Smooth muscle cell of the coronary artery (primary cell): ENCODE measurements around the gene LHB. TPM values are rescaled to one million over a fixed set of nuclear protein-coding genes. Genes with fewer than 3 reads are reported as not detected.

Experiments
- total RNA-seq: library from RNA; depleted of rRNA; stranded (reverse); fragments of >200 nt; gene quantifications from 2 replicates; pipeline ENCODE4 v1.2.3, GENCODE V29; 2014; ENCODE audit warnings: low replicate concordance

Gene LHB
- 0.15 TPM in 1 of 2 replicates, not detected in the other for total RNA-seq

GRCh38 chr19:49017041-49017665, at the start of gene LHB:
Gene LHB, minus strand, starts transcription at chr19:49017091. Its CDS starts 10 bp downstream, at chr19:49017081.

GRCh38 chr19:49064768-49065611, 48.1 kb upstream of the LHB start, which contains the start of gene NTF4:
Gene NTF4, minus strand, starts transcription at chr19:49064818. Its CDS starts 2,821 bp downstream, at chr19:49061997.

GRCh38 chr19:49057636-49058234, 40.8 kb upstream of the LHB start, which contains the start of gene CGB7:
Gene CGB7, minus strand, starts transcription at chr19:49057749. Its CDS starts 2,374 bp downstream, at chr19:49055375.

GRCh38 chr19:49049011-49049410, 32.1 kb upstream of the LHB start, which contains the start of gene CGB8:
Gene CGB8, minus strand, starts transcription at chr19:49049111. Its CDS starts 372 bp downstream, at chr19:49048739.

GRCh38 chr19:49043548-49043947, 26.7 kb upstream of the LHB start, which contains the start of gene CGB5:
Gene CGB5, plus strand, starts transcription at chr19:49043848. Its CDS starts 362 bp downstream, at chr19:49044210.

GRCh38 chr19:49036815-49037214, 19.9 kb upstream of the LHB start, which contains the start of gene CGB1:
Gene CGB1, minus strand, starts transcription at chr19:49036895. Its CDS starts 184 bp downstream, at chr19:49036711.

GRCh38 chr19:49031642-49032301, 14.9 kb upstream of the LHB start, which contains the start of gene CGB2:
Gene CGB2, plus strand, starts transcription at chr19:49031890. Its CDS starts 206 bp downstream, at chr19:49032096.

GRCh38 chr19:49024233-49024632, 7.3 kb upstream of the LHB start, which contains the start of gene CGB3:
Gene CGB3, minus strand, starts transcription at chr19:49024333. Its CDS starts 362 bp downstream, at chr19:49023971.

GRCh38 chr19:48993175-48994034, 23.5 kb downstream of the LHB start, which contains the start of the genes GYS1 and RUVBL2:
Gene GYS1, minus strand, starts transcription at chr19:48993309. Its CDS starts 197 bp downstream, at chr19:48993112.
Gene RUVBL2, plus strand, starts transcription at chr19:48993887. Its CDS starts 25 bp downstream, at chr19:48993912.

Other genes starting within 250 kb of the LHB start
- 24.1 and 34.1 TPM in 2 replicates for gene BCAT2, start 206.1 kb downstream of the LHB start, total RNA-seq
- 5.3 and 8.8 TPM in 2 replicates for gene HSD17B14, start 180.6 kb downstream of the LHB start, total RNA-seq
- 8.3 and 20.7 TPM in 2 replicates for gene PLEKHA4, start 148.5 kb downstream of the LHB start, total RNA-seq
- gene PPP1R15A, start 144.7 kb downstream of the LHB start, total RNA-seq: 37.8 and 59.0 TPM in 2 replicates
- 0.08 and 0.59 TPM in 2 replicates for gene TULP2, start 118.3 kb downstream of the LHB start, total RNA-seq
- 113 and 238 TPM in 2 replicates for gene NUCB1, start 116.8 kb downstream of the LHB start, total RNA-seq
- 0.38 and 0.82 TPM in 2 replicates for gene DHDH, start 83.4 kb downstream of the LHB start, total RNA-seq
- 65.3 and 139 TPM in 2 replicates for gene BAX, start 62.2 kb downstream of the LHB start, total RNA-seq
- 1,491 and 2,478 TPM in 2 replicates for gene FTL, start 51.8 kb downstream of the LHB start, total RNA-seq
- 27.9 and 31.0 TPM in 2 replicates for gene GYS1, start 23.8 kb downstream of the LHB start, total RNA-seq
- gene RUVBL2, start 23.2 kb downstream of the LHB start, total RNA-seq: 246 and 247 TPM in 2 replicates
- not detected in 2 replicates for gene CGB3, start 7.2 kb upstream of the LHB start, total RNA-seq
- gene CGB2, start 14.8 kb upstream of the LHB start, total RNA-seq: not detected in 2 replicates
- not detected in 2 replicates for gene CGB1, start 19.8 kb upstream of the LHB start, total RNA-seq
- gene CGB5, start 26.8 kb upstream of the LHB start, total RNA-seq: not detected in 2 replicates
- not detected in 2 replicates for gene CGB8, start 32.0 kb upstream of the LHB start, total RNA-seq
- 0.15 and 0.23 TPM in 2 replicates for gene CGB7, start 40.7 kb upstream of the LHB start, total RNA-seq
- 0.23 TPM in 1 of 2 replicates, not detected in the other for gene NTF4, start 47.7 kb upstream of the LHB start, total RNA-seq
- gene KCNA7, start 55.6 kb upstream of the LHB start, total RNA-seq: not detected in 2 replicates
- gene SNRNP70, start 68.4 kb upstream of the LHB start, total RNA-seq: 119 and 188 TPM in 2 replicates
- gene LIN7B, start 97.3 kb upstream of the LHB start, total RNA-seq: 6.2 and 16.4 TPM in 2 replicates
- gene C19orf73, start 102.1 kb upstream of the LHB start, total RNA-seq: 0.70 and 1.4 TPM in 2 replicates
- 1.3 and 2.1 TPM in 2 replicates for gene PPFIA3, start 102.5 kb upstream of the LHB start, total RNA-seq
- 0.12 and 0.30 TPM in 2 replicates for gene HRC, start 138.3 kb upstream of the LHB start, total RNA-seq
- 7.5 and 10.6 TPM in 2 replicates for gene TRPM4, start 140.7 kb upstream of the LHB start, total RNA-seq